Mucosa of descending colon (tissue), 3 donors: ENCODE data around the gene BCL6B. TPM values are rescaled to one million over a fixed set of nuclear protein-coding genes. Genes with fewer than 3 reads are reported as not detected.
"Not testable (repeated sequence)": the region's sequence is repeated elsewhere in the genome, so short reads cannot be mapped to it uniquely, and the experiment has no call there.

ENCODE experiments used
- ATAC-seq: fragments of 200-7000 bp; cut with Tn5 transposase; one replicate; pipeline ENCODE4 v1.9.1; 2020; ENCODE audit warnings: mild to moderate bottlenecking, moderate library complexity
- DNase-seq, 3 donors: peaks; one replicate each; pipeline ENCODE4 v3.0.0-alpha.2; 2020
- H3K36me3 ChIP-seq: fragments of 200-600 bp; one replicate; pipeline ENCODE4 v1.8.0; 2021; ENCODE audit warnings: low read depth, mild to moderate bottlenecking
- H3K4me1 ChIP-seq: fragments of 200-600 bp; one replicate; pipeline ENCODE4 v1.8.0; 2021; ENCODE audit warnings: low read depth, mild to moderate bottlenecking
- H3K4me3 ChIP-seq: fragments of 200-600 bp; one replicate; pipeline ENCODE4 v1.8.0; 2021; ENCODE audit warnings: mild to moderate bottlenecking
- H3K9me3 ChIP-seq: fragments of 200-600 bp; one replicate; pipeline ENCODE4 v1.8.0; 2021; ENCODE audit warnings: mild to moderate bottlenecking
- intact Hi-C, 2 donors: fragments of 100-400 bp; cut with DNase I in 1 of 2; cut with micrococcal nuclease in 1 of 2; formaldehyde crosslinking; loops; one replicate each; pipeline versions ENCODE4 v1.11.0 to v1.11.1; 2022; cut with DNase I, micrococcal nuclease
- long read RNA-seq, 2 donors: library from polyadenylated mRNA; unstranded; transcript quantifications; one replicate each; pipeline ENCODE4 v2.0.0, GENCODE V29; 2019 to 2021
- total RNA-seq, 3 donors: library from RNA; stranded (reverse); fragmentation: NEBNext Ultra II Directional in 2 of 3; extraction: Animal tissue kit (Norgen Biotek cat#: 25700) in 2 of 3; gene quantifications; one replicate each; pipeline versions ENCODE4 v1.2.1 to v1.2.4, GENCODE V29; 2021 to 2023
- TF ChIP-seq, protein P1 (sequence below): fragments of 200-600 bp; IDR thresholded peaks from one replicate; pipeline ENCODE4 v1.8.0; 2022; ENCODE audit warnings: antibody characterized with exemption, mild to moderate bottlenecking
- donor health status: DM: no; HTN: no; CAD: no; lungs with moderate emphysema.
- donor health status: DM: no; HTN: no; CAD: no.
- donor health status: DM: no; HTN: yes; CAD: no.

The BCL6B gene, protein sequence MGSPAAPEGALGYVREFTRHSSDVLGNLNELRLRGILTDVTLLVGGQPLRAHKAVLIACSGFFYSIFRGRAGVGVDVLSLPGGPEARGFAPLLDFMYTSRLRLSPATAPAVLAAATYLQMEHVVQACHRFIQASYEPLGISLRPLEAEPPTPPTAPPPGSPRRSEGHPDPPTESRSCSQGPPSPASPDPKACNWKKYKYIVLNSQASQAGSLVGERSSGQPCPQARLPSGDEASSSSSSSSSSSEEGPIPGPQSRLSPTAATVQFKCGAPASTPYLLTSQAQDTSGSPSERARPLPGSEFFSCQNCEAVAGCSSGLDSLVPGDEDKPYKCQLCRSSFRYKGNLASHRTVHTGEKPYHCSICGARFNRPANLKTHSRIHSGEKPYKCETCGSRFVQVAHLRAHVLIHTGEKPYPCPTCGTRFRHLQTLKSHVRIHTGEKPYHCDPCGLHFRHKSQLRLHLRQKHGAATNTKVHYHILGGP
- total RNA-seq = 1 to 10 TPM; 2.5 to 9.2 (median 2.8) TPM
- long read RNA-seq, donor 1, partial matches to known transcripts = 6 of 6 reads
- long read RNA-seq, donor 1, other reads (novel, unspliced or antisense) = 0 of 6 reads
- long read RNA-seq, donor 2, partial matches to known transcripts = 0 of 1 reads
- long read RNA-seq, donor 2, other reads (novel, unspliced or antisense) = 1 of 1 reads

DNA sequence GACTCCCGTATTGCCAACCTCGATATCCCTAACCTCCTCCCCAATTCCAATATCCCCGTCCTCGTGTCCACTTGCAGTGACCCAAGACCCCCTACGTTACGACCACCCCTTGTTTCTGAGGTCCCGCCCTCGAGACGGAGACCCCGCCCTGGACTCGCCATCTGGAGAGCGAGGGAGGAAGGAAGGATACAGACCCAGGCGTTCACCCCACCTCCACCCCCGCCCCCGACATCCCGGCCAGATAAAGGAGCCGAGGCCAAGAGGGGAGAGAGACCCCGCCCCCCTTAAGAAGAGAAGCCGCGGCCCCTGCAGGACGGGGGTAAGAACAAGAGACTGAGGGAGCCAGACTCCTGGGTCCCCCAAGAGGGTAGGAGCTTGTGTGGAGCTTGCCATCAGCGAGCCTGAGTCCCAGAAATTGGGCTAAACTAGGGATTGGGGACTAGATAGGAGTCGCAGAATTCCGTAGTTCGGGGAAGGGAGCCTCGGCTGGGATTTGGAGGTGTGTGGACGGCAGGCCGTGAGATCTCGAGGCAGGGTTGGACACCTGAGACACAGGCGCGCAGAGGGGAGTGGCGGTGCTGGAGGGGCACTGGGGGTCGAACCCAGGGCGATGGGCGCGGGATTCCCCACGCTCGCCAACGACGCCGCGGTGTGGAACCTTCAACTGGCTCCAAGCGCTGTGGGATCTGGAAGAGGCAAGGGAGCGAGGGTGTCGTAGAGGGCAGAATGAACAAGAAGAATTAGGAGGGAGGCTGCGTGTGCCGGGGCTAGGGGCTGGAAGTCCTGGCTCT is at the start of gene BCL6B:
Gene BCL6B, plus strand, starts transcription at position 270 of the 791 bp plus-strand sequence. CDS start 622 bp downstream, outside the sequence.
- DNase-seq = peak; percentile 31 to 69 (median 63)
- intact Hi-C loops = no loop called here

DNA sequence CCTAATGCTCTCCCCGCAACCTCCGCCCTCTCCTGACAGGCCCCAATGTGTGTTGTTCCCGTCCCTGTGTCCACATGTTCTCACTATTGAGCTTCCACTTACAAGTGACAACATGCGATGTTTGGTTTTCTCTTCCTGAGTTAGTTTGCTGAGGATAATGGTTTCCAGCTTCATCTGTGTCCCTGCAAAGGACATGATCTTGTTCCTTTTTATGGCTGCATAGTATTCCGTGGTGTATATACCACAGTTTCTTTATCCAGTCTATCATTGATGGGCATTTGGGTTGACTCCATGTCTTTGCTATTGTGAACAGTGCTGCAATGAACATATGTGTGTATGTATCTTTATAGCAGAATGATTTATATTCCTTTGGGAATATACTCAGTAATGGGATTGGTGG is 43.4 kb upstream of the BCL6B start:
- H3K36me3 ChIP-seq, DNase-seq, ATAC-seq, H3K4me3 ChIP-seq, intact Hi-C loops, H3K9me3 ChIP-seq: not testable (repeated sequence)
- H3K4me1 ChIP-seq = peaks cover 10% of the 10 kb centered on the region

More for the DNA sequence above, at the start of gene BCL6B:
- TF ChIP-seq, protein P1, sequence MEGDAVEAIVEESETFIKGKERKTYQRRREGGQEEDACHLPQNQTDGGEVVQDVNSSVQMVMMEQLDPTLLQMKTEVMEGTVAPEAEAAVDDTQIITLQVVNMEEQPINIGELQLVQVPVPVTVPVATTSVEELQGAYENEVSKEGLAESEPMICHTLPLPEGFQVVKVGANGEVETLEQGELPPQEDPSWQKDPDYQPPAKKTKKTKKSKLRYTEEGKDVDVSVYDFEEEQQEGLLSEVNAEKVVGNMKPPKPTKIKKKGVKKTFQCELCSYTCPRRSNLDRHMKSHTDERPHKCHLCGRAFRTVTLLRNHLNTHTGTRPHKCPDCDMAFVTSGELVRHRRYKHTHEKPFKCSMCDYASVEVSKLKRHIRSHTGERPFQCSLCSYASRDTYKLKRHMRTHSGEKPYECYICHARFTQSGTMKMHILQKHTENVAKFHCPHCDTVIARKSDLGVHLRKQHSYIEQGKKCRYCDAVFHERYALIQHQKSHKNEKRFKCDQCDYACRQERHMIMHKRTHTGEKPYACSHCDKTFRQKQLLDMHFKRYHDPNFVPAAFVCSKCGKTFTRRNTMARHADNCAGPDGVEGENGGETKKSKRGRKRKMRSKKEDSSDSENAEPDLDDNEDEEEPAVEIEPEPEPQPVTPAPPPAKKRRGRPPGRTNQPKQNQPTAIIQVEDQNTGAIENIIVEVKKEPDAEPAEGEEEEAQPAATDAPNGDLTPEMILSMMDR = no peak
- Histone ChIP-seq H3K4me3 (no peak within 1 kb of the TSS), H3K4me1 (peaks cover 9% of the 10 kb centered on the region), H3K9me3 (no peaks in the 10 kb centered on the region), H3K36me3 (no peaks in the 10 kb centered on the region)
- no peak for ATAC-seq

DNA sequence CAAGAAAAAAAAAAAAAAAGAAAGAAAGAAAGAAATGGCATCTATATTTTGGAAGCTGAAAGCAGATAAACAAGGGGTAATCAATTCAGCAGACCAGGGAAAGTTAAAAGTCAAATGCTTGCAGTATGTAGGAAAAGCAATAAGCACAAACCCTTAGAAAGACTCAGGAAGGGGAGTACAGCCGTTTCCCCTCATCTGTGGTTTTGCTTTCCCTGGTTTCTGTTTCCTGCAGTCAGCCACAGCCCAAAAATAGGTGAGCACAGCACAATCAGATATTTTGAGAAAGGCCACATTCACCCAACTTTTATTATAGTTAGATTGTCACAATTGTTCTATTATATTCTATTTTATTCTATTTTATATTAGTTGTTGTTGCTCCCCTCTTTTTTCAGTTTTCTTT is 41.4 kb upstream of the BCL6B start:
- DNase-seq = no peak
- intact Hi-C loops = no loop called here

DNA sequence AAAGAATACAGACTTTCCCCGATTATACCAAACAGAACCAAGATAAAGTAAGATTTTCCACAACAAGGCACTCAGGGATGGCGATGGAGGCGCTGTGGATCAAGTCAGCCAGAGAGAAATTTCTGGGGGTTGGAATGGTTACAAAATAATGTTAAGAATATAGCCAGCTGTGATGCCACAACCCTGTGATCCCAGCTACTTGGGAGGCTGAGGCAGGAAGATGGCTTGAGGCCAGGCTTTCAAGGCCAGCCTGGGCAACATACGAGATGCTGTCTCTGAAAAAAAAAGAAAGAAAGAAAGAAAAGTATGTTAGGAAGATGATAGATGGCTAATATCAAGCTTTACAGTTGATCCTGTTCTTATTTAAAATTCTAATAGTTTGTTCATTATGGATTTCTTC is 37.6 kb upstream of the BCL6B start:
- intact Hi-C loops = no loop called here
- H3K4me1 ChIP-seq = no peaks in the 10 kb centered on the region
- H3K9me3 ChIP-seq = no peaks in the 10 kb centered on the region
- no peaks in the 10 kb centered on the region for H3K36me3 ChIP-seq
- DNase-seq (no peak), ATAC-seq (no peak)
- no peak overlapping the region for H3K4me3 ChIP-seq
- TF ChIP-seq, protein P1 = no peak

More for the DNA sequence above, 41.4 kb upstream of the BCL6B start:
- TF ChIP-seq, protein P1 = no peak
- Histone ChIP-seq H3K36me3 (no peaks in the 10 kb centered on the region), H3K9me3 (no peaks in the 10 kb centered on the region), H3K4me3 (no peak overlapping the region), H3K4me1 (peaks cover 10% of the 10 kb centered on the region)
- ATAC-seq = no peak

DNA sequence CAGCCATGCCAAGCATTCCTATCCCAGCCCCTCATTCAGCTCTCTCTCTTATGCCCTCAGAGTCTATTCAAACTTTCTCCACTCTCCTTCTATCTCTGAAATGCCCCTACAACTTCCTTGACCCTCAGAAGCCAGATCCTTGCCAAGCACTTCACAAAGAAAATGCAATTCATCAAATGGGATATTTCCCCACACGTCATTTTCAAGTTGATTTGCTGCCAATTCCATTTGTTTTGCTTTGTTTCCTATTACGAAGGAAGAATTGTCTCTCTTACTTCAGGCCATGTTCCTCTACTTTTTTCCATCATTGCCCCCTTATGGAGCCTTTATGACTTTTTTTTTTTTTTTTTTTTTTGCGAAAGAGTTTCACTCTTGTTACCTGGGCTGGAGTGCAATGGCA is 36.2 kb upstream of the BCL6B start:
- DNase-seq (no peak), ATAC-seq (no peak)
- no peaks in the 10 kb centered on the region for H3K36me3 ChIP-seq
- TF ChIP-seq, protein P1 = no peak
- intact Hi-C loops = no loop called here
- no peaks in the 10 kb centered on the region for H3K9me3 ChIP-seq
- H3K4me3 ChIP-seq = no peak overlapping the region
- H3K4me1 ChIP-seq = no peaks in the 10 kb centered on the region
